ENCODE results near the gene EXPH5.

Gene EXPH5

GRCh38 chr11:108561535-108561991 is 32.0 kb downstream of the EXPH5 start:
- DNase-seq = no peak

GRCh38 chr11:108559904-108560303 is 33.7 kb downstream of the EXPH5 start:
- DNase-seq = no peak

GRCh38 chr11:108559340-108559739 is 34.2 kb downstream of the EXPH5 start:
- no peak for DNase-seq

GRCh38 chr11:108558222-108558621 is 35.3 kb downstream of the EXPH5 start:
- no peak for DNase-seq

GRCh38 chr11:108556019-108556418 is 37.5 kb downstream of the EXPH5 start:
- DNase-seq = no peak

- DNase-seq = no peak
Observed at GRCh38 chr11:108551651-108552462, 41.7 kb downstream of the EXPH5 start.

- no peak for DNase-seq
Observed at GRCh38 chr11:108549319-108549885, 44.2 kb downstream of the EXPH5 start.

GRCh38 chr11:108545909-108546501 is 47.6 kb downstream of the EXPH5 start:
- DNase-seq = no peak

- no peak for DNase-seq
Observed at GRCh38 chr11:108543316-108543964, 50.1 kb downstream of the EXPH5 start.

- no peak for DNase-seq
Observed at GRCh38 chr11:108541531-108541930, 52.0 kb downstream of the EXPH5 start.

- DNase-seq = no peak
Observed at GRCh38 chr11:108538502-108538901, 55.1 kb downstream of the EXPH5 start.

- no peak for DNase-seq
Observed at GRCh38 chr11:108538022-108538424, 55.5 kb downstream of the EXPH5 start.

GRCh38 chr11:108536783-108537182 is 56.8 kb downstream of the EXPH5 start:
- DNase-seq = no peak

- DNase-seq = no peak
Observed at GRCh38 chr11:108535384-108535955, 58.1 kb downstream of the EXPH5 start.

- no peak for DNase-seq
Observed at GRCh38 chr11:108534274-108534882, 59.2 kb downstream of the EXPH5 start.

- DNase-seq = no peak
Observed at GRCh38 chr11:108530426-108530825, 63.1 kb downstream of the EXPH5 start.

- no peak for DNase-seq
Observed at GRCh38 chr11:108527382-108527781, 66.2 kb downstream of the EXPH5 start.

- DNase-seq = no peak
Observed at GRCh38 chr11:108525161-108525560, 68.4 kb downstream of the EXPH5 start.

GRCh38 chr11:108524422-108524821 is 69.1 kb downstream of the EXPH5 start:
- DNase-seq = no peak

GRCh38 chr11:108522318-108522717 is 71.2 kb downstream of the EXPH5 start:
- no peak for DNase-seq

- no peak for DNase-seq
Observed at GRCh38 chr11:108518581-108518980, 75.0 kb downstream of the EXPH5 start.

GRCh38 chr11:108516125-108516524 is 77.4 kb downstream of the EXPH5 start:
- no peak for DNase-seq

GRCh38 chr11:108512708-108513107 is 80.9 kb downstream of the EXPH5 start:
- no peak for DNase-seq
